Mesangial cell (primary cell): ENCODE data around the gene ISCA1. TPM values are rescaled to one million over a fixed set of nuclear protein-coding genes. Genes with fewer than 3 reads are reported as not detected.

Experiments
- total RNA-seq: library from RNA; depleted of rRNA; stranded (reverse); fragments of >200 nt; gene quantifications from 2 replicates; pipeline ENCODE4 v1.2.3, GENCODE V29; 2015

ISCA1 gene
- 20.3 and 22.5 TPM in 2 replicates for total RNA-seq

GRCh38 chr9:86282077-86282978 is at the start of gene ISCA1:
Gene ISCA1, minus strand, starts transcription at chr9:86282538. Its CDS starts 80 bp downstream, at chr9:86282458.

GRCh38 chr9:86259557-86259956 is 22.8 kb downstream of the ISCA1 start, which contains the start of gene C9orf153:
Gene C9orf153, minus strand, starts transcription at chr9:86259657. Its CDS starts 30,054 bp downstream, at chr9:86229603.

Other genes with a start within 250 kb of the ISCA1 start
- gene GOLM1, start 183.0 kb downstream of the ISCA1 start, total RNA-seq = 69.3 and 71.5 TPM in 2 replicates
- 0.16 TPM in 1 of 2 replicates, not detected in the other for gene C9orf153, start 22.9 kb downstream of the ISCA1 start, total RNA-seq
- gene TUT7, start 71.9 kb upstream of the ISCA1 start, total RNA-seq = 7.8 and 13.3 TPM in 2 replicates